IPS-20b (cell line): ENCODE results near the gene C11orf54.

ENCODE experiments used
- H3K27ac ChIP-seq: one replicate; pipeline ENCODE4 v1.5.1; 2013; ENCODE audit warnings: low read length
- H3K27me3 ChIP-seq: 2 replicates; pipeline ENCODE4 v1.6.1; 2013; ENCODE audit warnings: mild to moderate bottlenecking, low read length, inconsistent platforms; ENCODE audit not compliant: insufficient read depth
- H3K36me3 ChIP-seq: 2 replicates; pipeline ENCODE4 v1.6.1; 2013; ENCODE audit warnings: low read depth, mild to moderate bottlenecking, inconsistent platforms, low read length, moderate library complexity; ENCODE audit not compliant: insufficient read depth
- H3K4me1 ChIP-seq: 2 replicates; pipeline ENCODE4 v1.6.1; 2013; ENCODE audit warnings: mild to moderate bottlenecking, control low read depth, inconsistent platforms, low read length, moderate library complexity; ENCODE audit not compliant: insufficient read depth
- H3K4me3 ChIP-seq: 2 replicates; pipeline ENCODE4 v1.5.1; 2013; ENCODE audit warnings: mild to moderate bottlenecking, low read length, inconsistent platforms
- H3K9ac ChIP-seq: 2 replicates; pipeline ENCODE4 v1.6.1; 2013; ENCODE audit warnings: low read depth, mild to moderate bottlenecking, inconsistent platforms, low read length, moderate library complexity
- H3K9me3 ChIP-seq: 2 replicates; pipeline ENCODE4 v1.6.1; 2013; ENCODE audit warnings: mild to moderate bottlenecking, low read depth, low read length, inconsistent platforms; ENCODE audit not compliant: insufficient read depth

The C11orf54 gene

GRCh38 chr11:93807980-93808379, 66.5 kb downstream of the C11orf54 start:
- Histone ChIP-seq H3K9me3 (no peaks in the 10 kb centered on the region), H3K36me3 (peaks cover 96% of the 10 kb centered on the region), H3K27me3 (no peaks in the 10 kb centered on the region), H3K4me3 (no peak overlapping the region), H3K9ac (no peak overlapping the region), H3K4me1 (no peaks in the 10 kb centered on the region), H3K27ac (no peak overlapping the region)

GRCh38 chr11:93813974-93814373, 72.5 kb downstream of the C11orf54 start:
- H3K27me3 ChIP-seq, result no peaks in the 10 kb centered on the region
- H3K36me3 ChIP-seq, result peaks cover 68% of the 10 kb centered on the region
- H3K4me1 ChIP-seq, result no peaks in the 10 kb centered on the region
- H3K9ac ChIP-seq, result no peak overlapping the region
- no peak overlapping the region for H3K4me3 ChIP-seq
- no peaks in the 10 kb centered on the region for H3K9me3 ChIP-seq
- no peak overlapping the region for H3K27ac ChIP-seq
